Ureter (tissue), 1 donor: Measurements from ENCODE around the gene ARNT2. TPM values are rescaled to one million over a fixed set of nuclear protein-coding genes. Genes with fewer than 3 reads are reported as not detected.
"Not testable (repeated sequence)": the region's sequence is repeated elsewhere in the genome, so short reads cannot be mapped to it uniquely, and the experiment has no call there.

Source experiments
- DNase-seq: peaks from one replicate; pipeline ENCODE4 v3.0.0-alpha.2; 2020; ENCODE audit warnings: low spot score
- total RNA-seq: library from RNA; stranded (reverse); gene quantifications from one replicate; pipeline ENCODE4 v1.2.4, GENCODE V29; 2023
- donor health status: DM: yes; HTN: yes; CAD: no.

Gene ARNT2
- 7.2 TPM for total RNA-seq

- peak; percentile 47 for DNase-seq
Measured at GRCh38 chr15:80404057-80404760, at the start of gene ARNT2. Gene ARNT2, plus strand, starts transcription at chr15:80404382. Its CDS starts 134 bp downstream, at chr15:80404516.

- no peak for DNase-seq
Measured at GRCh38 chr15:80367094-80367493, 37.1 kb upstream of the ARNT2 start.

- DNase-seq: no peak
Measured at GRCh38 chr15:80367661-80368060, 36.5 kb upstream of the ARNT2 start.

GRCh38 chr15:80371924-80372323 is 32.3 kb upstream of the ARNT2 start:
- no peak for DNase-seq

- no peak for DNase-seq
Measured at GRCh38 chr15:80374441-80374840, 29.7 kb upstream of the ARNT2 start.

- DNase-seq: no peak
Measured at GRCh38 chr15:80375968-80376891, 28.0 kb upstream of the ARNT2 start.

- no peak for DNase-seq
Measured at GRCh38 chr15:80379693-80380092, 24.5 kb upstream of the ARNT2 start.

- no peak for DNase-seq
Measured at GRCh38 chr15:80380154-80380553, 24.0 kb upstream of the ARNT2 start.

- no peak for DNase-seq
Measured at GRCh38 chr15:80382285-80382684, 21.9 kb upstream of the ARNT2 start.

- DNase-seq: no peak
Measured at GRCh38 chr15:80384432-80384831, 19.8 kb upstream of the ARNT2 start.

- no peak for DNase-seq
Measured at GRCh38 chr15:80386151-80386550, 18.0 kb upstream of the ARNT2 start.

- no peak for DNase-seq
Measured at GRCh38 chr15:80388326-80388725, 15.9 kb upstream of the ARNT2 start.

GRCh38 chr15:80389370-80389769 is 14.8 kb upstream of the ARNT2 start:
- no peak for DNase-seq

GRCh38 chr15:80390942-80391341 is 13.2 kb upstream of the ARNT2 start:
- DNase-seq: not testable (repeated sequence)

- DNase-seq: no peak
Measured at GRCh38 chr15:80395616-80396015, 8.6 kb upstream of the ARNT2 start.

- DNase-seq: no peak
Measured at GRCh38 chr15:80396096-80396495, 8.1 kb upstream of the ARNT2 start.

GRCh38 chr15:80399508-80399907 is 4.7 kb upstream of the ARNT2 start:
- DNase-seq: no peak

GRCh38 chr15:80401456-80401855 is 2.7 kb upstream of the ARNT2 start:
- DNase-seq: no peak

GRCh38 chr15:80402339-80402738 is 1.8 kb upstream of the ARNT2 start:
- no peak for DNase-seq

- no peak for DNase-seq
Measured at GRCh38 chr15:80403712-80404056, 498 bp upstream of the ARNT2 start.

GRCh38 chr15:80404761-80405553 is 775 bp downstream of the ARNT2 start:
- peak; percentile 49 for DNase-seq

GRCh38 chr15:80405554-80405850 is 1.3 kb downstream of the ARNT2 start:
- no peak for DNase-seq
